MM.1S (cell line): ENCODE data around the gene ELN.

ENCODE experiments used
- DNase-seq: peaks from one replicate; pipeline ENCODE4 v3.0.0-alpha.2; 2015
- H2AFZ ChIP-seq: fragments of 300-600 bp; sonication (generic); 2 replicates; pipeline ENCODE4 v1.6.0; 2016; ENCODE audit warnings: antibody characterized with exemption, low read length
- H3F3A ChIP-seq: fragments of 300-600 bp; sonication (generic); 2 replicates; pipeline ENCODE4 v1.6.1; 2016; ENCODE audit warnings: mild to moderate bottlenecking, antibody characterized with exemption, low read length, moderate library complexity, mixed read lengths; ENCODE audit not compliant: insufficient read depth
- H3K27ac ChIP-seq: fragments of 300-600 bp; sonication (generic); 2 replicates; pipeline ENCODE4 v1.5.1; 2016; ENCODE audit warnings: mild to moderate bottlenecking, low read length
- H3K27me3 ChIP-seq: fragments of 300-600 bp; sonication (generic); replicated peaks from 2 replicates; pipeline ENCODE4 v1.6.0; 2016; ENCODE audit warnings: low read length; ENCODE audit not compliant: insufficient read depth
- H3K36me3 ChIP-seq: fragments of 300-600 bp; sonication (generic); replicated peaks from 2 replicates; pipeline ENCODE4 v1.6.1; 2016; ENCODE audit warnings: mild to moderate bottlenecking, low read length, mixed read lengths; ENCODE audit not compliant: insufficient read depth
- H3K4me1 ChIP-seq: fragments of 300-600 bp; sonication (generic); 2 replicates; pipeline ENCODE4 v1.6.1; 2016; ENCODE audit warnings: low read length, mixed read lengths
- H3K4me2 ChIP-seq: fragments of 300-600 bp; sonication (generic); 2 replicates; pipeline ENCODE4 v1.6.0; 2016; ENCODE audit warnings: low read depth, low read length
- H3K4me3 ChIP-seq: fragments of 300-600 bp; sonication (generic); 2 replicates; pipeline ENCODE4 v1.5.1; 2016; ENCODE audit warnings: low read length, mixed read lengths
- H3K79me2 ChIP-seq: fragments of 300-600 bp; sonication (generic); 2 replicates; pipeline ENCODE4 v1.6.1; 2016; ENCODE audit warnings: mixed run types, low read length, mixed read lengths
- H3K9ac ChIP-seq: fragments of 300-600 bp; sonication (generic); 2 replicates; pipeline ENCODE4 v1.6.1; 2016; ENCODE audit warnings: low read length, mixed read lengths
- H3K9me2 ChIP-seq: fragments of 300-600 bp; sonication (generic); replicated peaks from 2 replicates; pipeline ENCODE4 v1.6.1; 2016; ENCODE audit warnings: mild to moderate bottlenecking, low read length, mixed read lengths; ENCODE audit not compliant: insufficient read depth
- H3K9me3 ChIP-seq: fragments of 300-600 bp; sonication (generic); replicated peaks from 2 replicates; pipeline ENCODE4 v1.6.1; 2016; ENCODE audit warnings: mild to moderate bottlenecking, low read length, mixed read lengths; ENCODE audit not compliant: insufficient read depth
- H4K20me1 ChIP-seq: fragments of 300-600 bp; sonication (generic); 2 replicates; pipeline ENCODE4 v1.6.1; 2016; ENCODE audit warnings: mild to moderate bottlenecking, low read length, moderate library complexity, mixed read lengths; ENCODE audit not compliant: insufficient read depth
- EZH2 ChIP-seq: fragments of 300-600 bp; sonication (generic); optimal IDR thresholded peaks from 2 replicates; pipeline ENCODE3; 2017; ENCODE audit warnings: low read depth, mild to moderate bottlenecking, antibody characterized with exemption, low read length, mixed read lengths
- EZH2phosphoT487 ChIP-seq: fragments of 300-600 bp; sonication (generic); IDR thresholded peaks from 2 replicates; pipeline ENCODE4 v1.6.1; 2018; ENCODE audit warnings: antibody characterized with exemption, low read length
- TF ChIP-seq, protein P1 (sequence below): fragments of 300-600 bp; sonication (generic); IDR thresholded peaks from 2 replicates; pipeline ENCODE4 v1.5.1; 2016; ENCODE audit warnings: antibody characterized with exemption, low read length, mixed read lengths

Gene ELN

DNA sequence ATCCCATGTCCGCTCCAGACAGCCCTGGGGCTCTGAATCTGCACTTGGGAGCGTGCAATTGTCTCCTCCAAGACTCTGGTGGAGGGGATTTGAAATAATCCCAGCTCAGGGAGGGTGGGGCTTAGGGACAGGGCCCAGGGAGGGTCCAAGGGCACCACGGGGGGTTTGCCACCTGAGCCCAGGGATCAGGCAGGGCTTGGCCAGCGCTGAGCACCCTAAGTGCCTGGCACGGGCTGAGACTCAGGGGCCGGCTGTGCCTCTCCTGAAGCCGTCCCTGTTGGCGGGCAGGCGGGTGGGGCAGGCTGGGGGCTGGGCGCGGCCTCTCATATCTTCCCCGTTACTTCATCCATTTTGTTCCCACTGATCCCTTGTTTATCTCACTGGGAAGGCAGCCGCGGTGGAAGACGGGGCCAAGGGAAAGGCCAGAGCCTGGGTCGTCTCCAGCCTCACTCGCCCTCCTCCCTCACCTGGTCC lies 41.8 kb upstream of the ELN start:
- no peaks in the 10 kb centered on the region for H3K4me1 ChIP-seq
- H3K27me3 ChIP-seq, result peaks cover 3% of the 10 kb centered on the region; the same call in 1 of the 2 replicates
- no peaks in the 10 kb centered on the region for H3K9me3 ChIP-seq
- H2AFZ ChIP-seq, result no peak overlapping the region
- H3K9me2 ChIP-seq, result no peaks in the 10 kb centered on the region
- H3K27ac ChIP-seq, result no peak overlapping the region
- no peak for DNase-seq
- no peak for TF ChIP-seq EZH2phosphoT487
- TF ChIP-seq EZH2, result no peak
- TF ChIP-seq, protein P1, sequence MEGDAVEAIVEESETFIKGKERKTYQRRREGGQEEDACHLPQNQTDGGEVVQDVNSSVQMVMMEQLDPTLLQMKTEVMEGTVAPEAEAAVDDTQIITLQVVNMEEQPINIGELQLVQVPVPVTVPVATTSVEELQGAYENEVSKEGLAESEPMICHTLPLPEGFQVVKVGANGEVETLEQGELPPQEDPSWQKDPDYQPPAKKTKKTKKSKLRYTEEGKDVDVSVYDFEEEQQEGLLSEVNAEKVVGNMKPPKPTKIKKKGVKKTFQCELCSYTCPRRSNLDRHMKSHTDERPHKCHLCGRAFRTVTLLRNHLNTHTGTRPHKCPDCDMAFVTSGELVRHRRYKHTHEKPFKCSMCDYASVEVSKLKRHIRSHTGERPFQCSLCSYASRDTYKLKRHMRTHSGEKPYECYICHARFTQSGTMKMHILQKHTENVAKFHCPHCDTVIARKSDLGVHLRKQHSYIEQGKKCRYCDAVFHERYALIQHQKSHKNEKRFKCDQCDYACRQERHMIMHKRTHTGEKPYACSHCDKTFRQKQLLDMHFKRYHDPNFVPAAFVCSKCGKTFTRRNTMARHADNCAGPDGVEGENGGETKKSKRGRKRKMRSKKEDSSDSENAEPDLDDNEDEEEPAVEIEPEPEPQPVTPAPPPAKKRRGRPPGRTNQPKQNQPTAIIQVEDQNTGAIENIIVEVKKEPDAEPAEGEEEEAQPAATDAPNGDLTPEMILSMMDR, result no peak
- no peaks in the 10 kb centered on the region for H3K36me3 ChIP-seq
- no peak overlapping the region for H3K4me3 ChIP-seq
- H3K9ac ChIP-seq, result no peak overlapping the region
- no peaks in the 10 kb centered on the region for H4K20me1 ChIP-seq
- H3F3A ChIP-seq, result no peaks in the 10 kb centered on the region
- H3K79me2 ChIP-seq, result no peaks in the 10 kb centered on the region
- no peak overlapping the region for H3K4me2 ChIP-seq

DNA sequence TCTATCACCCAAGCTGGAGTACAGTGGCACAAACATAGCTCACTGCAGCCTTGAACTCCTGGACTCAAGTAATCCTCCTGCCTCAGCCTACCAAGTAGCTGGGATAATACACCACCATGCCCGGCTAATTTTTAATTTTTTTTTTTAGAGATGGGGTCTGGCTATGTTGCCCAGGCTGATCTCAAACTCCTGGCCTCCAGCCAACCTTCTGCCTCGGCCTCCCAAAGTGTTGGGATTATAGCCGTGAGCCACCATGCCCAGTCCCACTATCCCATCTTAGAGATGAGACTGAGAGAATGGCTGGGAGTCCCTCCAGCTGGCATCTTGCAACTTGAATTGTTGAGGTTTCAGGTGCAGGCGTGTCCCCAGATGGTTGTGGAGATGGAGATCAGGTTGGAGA lies 40.7 kb upstream of the ELN start:
- no peaks in the 10 kb centered on the region for H3F3A ChIP-seq
- H3K9me2 ChIP-seq, result no peaks in the 10 kb centered on the region
- H3K27me3 ChIP-seq, result peaks cover 3% of the 10 kb centered on the region; the same call in 1 of the 2 replicates
- DNase-seq, result no peak
- H3K79me2 ChIP-seq, result no peaks in the 10 kb centered on the region
- no peak overlapping the region for H3K9ac ChIP-seq
- TF ChIP-seq, protein P1, result no peak
- TF ChIP-seq EZH2phosphoT487 (no peak), EZH2 (no peak)
- H3K4me2 ChIP-seq, result no peak overlapping the region
- H3K4me1 ChIP-seq, result no peaks in the 10 kb centered on the region
- H4K20me1 ChIP-seq, result no peaks in the 10 kb centered on the region
- no peak overlapping the region for H3K27ac ChIP-seq
- no peak overlapping the region for H2AFZ ChIP-seq
- H3K36me3 ChIP-seq, result no peaks in the 10 kb centered on the region
- H3K4me3 ChIP-seq, result no peak overlapping the region
- H3K9me3 ChIP-seq, result no peaks in the 10 kb centered on the region

DNA sequence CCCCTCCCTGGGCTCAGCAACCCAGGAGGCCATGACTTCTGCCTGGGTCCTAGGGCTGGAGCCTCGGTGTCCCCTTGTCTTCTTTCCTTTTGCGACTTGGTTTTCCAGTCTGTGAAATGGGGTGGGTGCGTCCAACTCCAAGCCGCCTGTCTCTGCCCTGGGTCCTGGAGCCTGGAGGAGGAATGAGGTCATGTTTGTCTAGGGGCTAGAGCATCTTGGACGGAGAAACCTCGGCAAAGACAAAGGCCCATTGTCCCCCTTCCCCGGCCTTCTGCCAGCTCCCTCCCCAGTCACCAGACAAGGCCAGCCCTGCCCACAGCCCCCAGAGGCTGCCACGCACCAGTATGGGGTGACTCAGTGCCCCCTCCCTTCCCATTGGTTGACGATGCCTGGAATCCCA lies 39.8 kb upstream of the ELN start:
- Histone ChIP-seq H4K20me1 (no peaks in the 10 kb centered on the region), H3K27me3 (peaks cover 3% of the 10 kb centered on the region; the same call in 1 of the 2 replicates), H3K9ac (no peak overlapping the region), H3K36me3 (no peaks in the 10 kb centered on the region), H3K27ac (no peak overlapping the region), H3F3A (no peaks in the 10 kb centered on the region), H3K4me3 (no peak overlapping the region), H3K4me1 (no peaks in the 10 kb centered on the region), H3K9me2 (no peaks in the 10 kb centered on the region), H3K9me3 (no peaks in the 10 kb centered on the region), H3K4me2 (no peak overlapping the region), H3K79me2 (no peaks in the 10 kb centered on the region), H2AFZ (no peak overlapping the region)
- DNase-seq, result no peak
- TF ChIP-seq EZH2 (no peak), EZH2phosphoT487 (no peak)
- TF ChIP-seq, protein P1, result no peak
